ENCODE results near the gene WDSUB1. TPM values are rescaled to one million over a fixed set of nuclear protein-coding genes. Genes with fewer than 3 reads are reported as not detected.

Gene WDSUB1
- total and polyA plus RNA-seq, 2 donors (not counting 3 experiments of a cell fraction or from before 2014, with no cell fraction given), result 4.0 to 4.8 TPM

DNA sequence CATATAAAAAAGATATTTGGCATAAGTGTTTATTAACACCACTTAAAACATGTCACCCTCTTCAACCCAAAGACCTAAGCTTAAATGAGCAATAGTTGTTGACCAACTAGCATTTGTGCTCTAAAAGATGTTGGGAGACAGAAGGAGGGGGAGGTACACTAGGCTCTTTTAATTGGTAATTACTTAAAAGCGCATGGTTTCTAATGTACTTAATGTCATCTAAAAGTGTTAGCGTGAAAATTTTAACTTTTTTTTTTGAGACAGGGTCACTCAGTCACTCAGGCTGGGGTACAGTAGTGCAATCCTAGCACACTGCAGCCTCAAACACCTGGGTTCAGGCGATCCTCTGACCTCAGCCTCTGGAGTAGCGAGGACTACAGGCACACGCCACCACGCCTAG, 5.5 kb downstream of the WDSUB1 start:
- H4K20me1 ChIP-seq (replicated peaks; ENCODE audit: control insufficient read depth, extremely low read depth, insufficient read depth, low read length), result no peaks in the 10 kb centered on the region
- peaks cover 2% of the 10 kb centered on the region for H3K9me1 ChIP-seq (replicated peaks; ENCODE audit: control insufficient read depth, extremely low read depth, insufficient read depth, low read length)
- no peak overlapping the region for H3K4me3 ChIP-seq (replicated peaks in 1 of 3; ENCODE audit: insufficient read depth in 1 of 3, low read depth in 1 of 3, low read length in 3 of 3)
- dilution Hi-C loops (cut with MboI; ENCODE audit: extremely low pct_ligation_motif_present, low sequenced_read_pairs) (no loop called here), intact Hi-C loops (cut with micrococcal nuclease) (no loop called here)
- no peaks in the 10 kb centered on the region for H3K4me1 ChIP-seq (ENCODE audit: control insufficient read depth, extremely low read depth, insufficient read depth, low read length)
- FAIRE-seq (no peak), DNase-seq (ENCODE audit: low read depth, low spot score) (no peak)
- no peak overlapping the region for H3K27ac ChIP-seq (ENCODE audit: insufficient read depth, low read depth, low read length)
- H2AFZ ChIP-seq (ENCODE audit: low read depth, low read length), result no peak overlapping the region
- no peaks in the 10 kb centered on the region for H3K36me3 ChIP-seq (ENCODE audit: control insufficient read depth in 2 of 2, extremely low read depth in 1 of 2, insufficient read depth in 2 of 2, low read length in 2 of 2)
- H3K9me3 ChIP-seq (replicated peaks; ENCODE audit: control insufficient read depth, insufficient read depth, low read length), result no peaks in the 10 kb centered on the region
- H3K4me2 ChIP-seq (ENCODE audit: insufficient read depth, low read length), result no peak overlapping the region
- no peaks in the 10 kb centered on the region for H3K27me3 ChIP-seq (ENCODE audit: control insufficient read depth in 2 of 2, insufficient read depth in 2 of 2, low read length in 2 of 2)
- ChIA-PET POLR2A (no interaction called here), CTCF (no interaction called here)
- no TSS peak for BruUV-seq (replicated peaks)
- H3K79me2 ChIP-seq (ENCODE audit: control insufficient read depth, insufficient read depth, low read length), result no peaks in the 10 kb centered on the region
- TF ChIP-seq POLR2AphosphoS5 (IDR thresholded peaks at IDR 0.05; ENCODE audit: insufficient read depth, low read depth, low read length) (no peak), GATA2 (IDR thresholded peaks at IDR 0.05; ENCODE audit: insufficient read depth, insufficient read length, low read depth, low read length) (no peak), EZH2 (IDR thresholded peaks at IDR 0.05; ENCODE audit: borderline replicate concordance, low read depth, low read length, severe bottlenecking) (no peak), POLR2A (IDR thresholded peaks at IDR 0.05; ENCODE audit: low read depth, low read length) (no peak), MYC (IDR thresholded peaks at IDR 0.05; ENCODE audit: low read depth, low read length) (no peak), FOS (IDR thresholded peaks at IDR 0.05; ENCODE audit: borderline replicate concordance, insufficient read depth, low read length) (no peak), JUN (IDR thresholded peaks at IDR 0.05; ENCODE audit: borderline replicate concordance, insufficient read depth, insufficient read length, low read depth) (no peak)
- TF ChIP-seq, protein P1, sequence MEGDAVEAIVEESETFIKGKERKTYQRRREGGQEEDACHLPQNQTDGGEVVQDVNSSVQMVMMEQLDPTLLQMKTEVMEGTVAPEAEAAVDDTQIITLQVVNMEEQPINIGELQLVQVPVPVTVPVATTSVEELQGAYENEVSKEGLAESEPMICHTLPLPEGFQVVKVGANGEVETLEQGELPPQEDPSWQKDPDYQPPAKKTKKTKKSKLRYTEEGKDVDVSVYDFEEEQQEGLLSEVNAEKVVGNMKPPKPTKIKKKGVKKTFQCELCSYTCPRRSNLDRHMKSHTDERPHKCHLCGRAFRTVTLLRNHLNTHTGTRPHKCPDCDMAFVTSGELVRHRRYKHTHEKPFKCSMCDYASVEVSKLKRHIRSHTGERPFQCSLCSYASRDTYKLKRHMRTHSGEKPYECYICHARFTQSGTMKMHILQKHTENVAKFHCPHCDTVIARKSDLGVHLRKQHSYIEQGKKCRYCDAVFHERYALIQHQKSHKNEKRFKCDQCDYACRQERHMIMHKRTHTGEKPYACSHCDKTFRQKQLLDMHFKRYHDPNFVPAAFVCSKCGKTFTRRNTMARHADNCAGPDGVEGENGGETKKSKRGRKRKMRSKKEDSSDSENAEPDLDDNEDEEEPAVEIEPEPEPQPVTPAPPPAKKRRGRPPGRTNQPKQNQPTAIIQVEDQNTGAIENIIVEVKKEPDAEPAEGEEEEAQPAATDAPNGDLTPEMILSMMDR (IDR thresholded peaks at IDR 0.05; ENCODE audit: extremely low read depth in 1 of 2, insufficient read depth in 1 of 2, low read depth in 1 of 2, low read length in 2 of 2), result no peak
- TF ChIP-seq, protein P2, sequence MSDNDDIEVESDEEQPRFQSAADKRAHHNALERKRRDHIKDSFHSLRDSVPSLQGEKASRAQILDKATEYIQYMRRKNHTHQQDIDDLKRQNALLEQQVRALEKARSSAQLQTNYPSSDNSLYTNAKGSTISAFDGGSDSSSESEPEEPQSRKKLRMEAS (IDR thresholded peaks at IDR 0.05; ENCODE audit: insufficient read depth, insufficient read length), result no peak
- no peak overlapping the region for H3K9ac ChIP-seq (replicated peaks; ENCODE audit: extremely low read depth, insufficient read depth, low read length)
